Neural progenitor cell (in vitro differentiated cells): Measurements from ENCODE around the gene ADGRF5.

Experiments used
- CTCF ChIP-seq: fragments of 200-600 bp; sonication (generic); IDR thresholded peaks from 2 replicates; pipeline ENCODE4 v1.5.1; 2017; ENCODE audit warnings: antibody characterized with exemption, mild to moderate bottlenecking
- EZH2phosphoT487 ChIP-seq: fragments of 200-600 bp; sonication (generic); IDR thresholded peaks from 2 replicates; pipeline ENCODE4 v1.6.1; 2017; ENCODE audit warnings: antibody characterized with exemption

GRCh38 chr6:46918806-46919205 is 2.9 kb downstream of the ADGRF5 start:
- TF ChIP-seq CTCF, result no peak
- no peak for TF ChIP-seq EZH2phosphoT487
